Erythroblast (primary cell): ENCODE data around the gene CTSA.
"Not testable (repeated sequence)": the region's sequence is repeated elsewhere in the genome, so short reads cannot be mapped to it uniquely, and the experiment has no call there.

ENCODE experiments used
- DNase-seq, 2 experiments: peaks; one replicate each; lab custom pipeline; 2025; lab: John Stamatoyannopoulos, UW
- GATA1 ChIP-seq: IDR thresholded peaks from 2 replicates; pipeline ENCODE4 v1.6.1; 2011; ENCODE audit warnings: low read depth, mild to moderate bottlenecking, control low read depth, low read length, moderate library complexity
- POLR2A ChIP-seq: IDR thresholded peaks from 2 replicates; pipeline ENCODE4 v1.6.1; 2011; ENCODE audit warnings: mild to moderate bottlenecking, low read length

The CTSA gene

GRCh38 chr20:45857114-45857881 lies 33.8 kb upstream of the CTSA start, which contains the start of the genes ACOT8 and ZSWIM3:
Gene ACOT8 (minus strand): TSS chr20:45857392. CDS start chr20:45857315, 77 bp downstream.
Gene ZSWIM3 (plus strand): TSS chr20:45857614. CDS start chr20:45857826, 212 bp downstream.
- TF ChIP-seq GATA1 (no peak), POLR2A (peak; percentile 94)
- DNase-seq = peak; percentile 99 to 100

- no peak for TF ChIP-seq POLR2A
- no peak for TF ChIP-seq GATA1
- DNase-seq = no peak
These were observed 33.3 kb upstream of the CTSA start for GRCh38 chr20:45857882-45858216.

- DNase-seq = no peak
- TF ChIP-seq POLR2A = no peak
- no peak for TF ChIP-seq GATA1
These were observed 31.2 kb upstream of the CTSA start for GRCh38 chr20:45859916-45860315.

GRCh38 chr20:45860560-45861220 lies 30.4 kb upstream of the CTSA start:
- DNase-seq = no peak

GRCh38 chr20:45861221-45862075 lies 29.7 kb upstream of the CTSA start:
- TF ChIP-seq GATA1 = no peak
- TF ChIP-seq POLR2A = no peak
- peak; percentile 58 to 74 for DNase-seq

More at GRCh38 chr20:45860560-45861220, 30.4 kb upstream of the CTSA start:
- TF ChIP-seq GATA1 = no peak

- peak in 1 of 2 experiments; percentile 36 for DNase-seq
- TF ChIP-seq GATA1 (no peak), POLR2A (no peak)
These were observed 27.3 kb upstream of the CTSA start for GRCh38 chr20:45863543-45864470.

GRCh38 chr20:45866454-45866853 lies 24.7 kb upstream of the CTSA start:
- no peak for TF ChIP-seq GATA1
- no peak for TF ChIP-seq POLR2A
- no peak for DNase-seq

GRCh38 chr20:45867136-45867818 lies 23.9 kb upstream of the CTSA start:
- TF ChIP-seq GATA1 (no peak), POLR2A (no peak)
- DNase-seq = no peak

- no peak for DNase-seq
- no peak for TF ChIP-seq POLR2A
- TF ChIP-seq GATA1 = no peak
These were observed 23.3 kb upstream of the CTSA start for GRCh38 chr20:45867819-45868176.

- no peak for DNase-seq
- no peak for TF ChIP-seq GATA1
- no peak for TF ChIP-seq POLR2A
These were observed 18.5 kb upstream of the CTSA start for GRCh38 chr20:45872626-45873025.

GRCh38 chr20:45873409-45874103 lies 17.6 kb upstream of the CTSA start:
- DNase-seq = peak; percentile 41 to 76
- TF ChIP-seq POLR2A (no peak), GATA1 (no peak)

- not testable (repeated sequence) for DNase-seq
These were observed 17.0 kb upstream of the CTSA start for GRCh38 chr20:45874104-45874481.
